A673 (cell line): ENCODE measurements around the gene ALDOA.

Source experiments
- EZH2 ChIP-seq: fragments of 200-600 bp; sonication (generic); IDR thresholded peaks from 2 replicates; pipeline ENCODE4 v1.6.1; 2017; ENCODE audit warnings: borderline replicate concordance, low read depth, mild to moderate bottlenecking, mixed read lengths, antibody characterized with exemption, low read length; ENCODE audit not compliant: poor library complexity, severe bottlenecking
- TF ChIP-seq, protein P1 (sequence below): fragments of 300-800, 200-600 bp; sonication (generic); conservative IDR thresholded peaks from 2 replicates; pipeline ENCODE4 v1.5.1; 2017; ENCODE audit warnings: low read depth, mild to moderate bottlenecking, antibody characterized with exemption, low read length, moderate library complexity, mixed read lengths

DNA sequence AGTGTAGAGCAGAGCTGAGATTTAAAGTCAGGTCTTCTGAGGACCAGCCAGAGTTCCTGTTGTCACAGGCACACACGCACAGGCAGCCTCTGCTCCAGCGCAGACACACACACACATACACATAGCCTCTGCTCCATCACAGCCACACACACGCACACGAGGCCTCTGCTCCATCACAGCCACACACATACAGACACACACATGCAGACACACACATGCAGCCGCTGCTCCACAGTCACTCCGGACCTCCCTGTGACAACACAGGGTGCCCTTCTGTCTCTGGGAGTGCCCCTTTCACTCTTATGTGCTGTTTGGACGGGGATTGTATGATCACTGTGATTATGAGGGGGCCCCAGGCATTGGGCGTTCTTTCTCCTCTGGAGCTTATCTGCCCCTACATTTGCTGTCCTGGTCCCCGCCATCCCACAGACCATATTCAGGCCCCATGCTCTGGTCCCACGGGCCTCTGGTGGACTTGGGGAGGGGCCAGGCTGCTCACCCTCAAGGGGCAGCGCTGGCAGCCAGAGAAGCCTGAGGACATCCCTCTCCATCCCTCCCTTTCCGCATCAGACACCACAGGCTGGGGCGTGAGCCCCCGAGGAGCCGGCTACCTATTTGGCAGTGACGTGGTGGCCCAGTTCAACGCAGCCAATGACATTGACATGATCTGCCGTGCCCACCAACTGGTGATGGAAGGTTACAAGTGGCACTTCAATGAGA, 18.7 kb downstream of the ALDOA start:
- TF ChIP-seq, protein P1, sequence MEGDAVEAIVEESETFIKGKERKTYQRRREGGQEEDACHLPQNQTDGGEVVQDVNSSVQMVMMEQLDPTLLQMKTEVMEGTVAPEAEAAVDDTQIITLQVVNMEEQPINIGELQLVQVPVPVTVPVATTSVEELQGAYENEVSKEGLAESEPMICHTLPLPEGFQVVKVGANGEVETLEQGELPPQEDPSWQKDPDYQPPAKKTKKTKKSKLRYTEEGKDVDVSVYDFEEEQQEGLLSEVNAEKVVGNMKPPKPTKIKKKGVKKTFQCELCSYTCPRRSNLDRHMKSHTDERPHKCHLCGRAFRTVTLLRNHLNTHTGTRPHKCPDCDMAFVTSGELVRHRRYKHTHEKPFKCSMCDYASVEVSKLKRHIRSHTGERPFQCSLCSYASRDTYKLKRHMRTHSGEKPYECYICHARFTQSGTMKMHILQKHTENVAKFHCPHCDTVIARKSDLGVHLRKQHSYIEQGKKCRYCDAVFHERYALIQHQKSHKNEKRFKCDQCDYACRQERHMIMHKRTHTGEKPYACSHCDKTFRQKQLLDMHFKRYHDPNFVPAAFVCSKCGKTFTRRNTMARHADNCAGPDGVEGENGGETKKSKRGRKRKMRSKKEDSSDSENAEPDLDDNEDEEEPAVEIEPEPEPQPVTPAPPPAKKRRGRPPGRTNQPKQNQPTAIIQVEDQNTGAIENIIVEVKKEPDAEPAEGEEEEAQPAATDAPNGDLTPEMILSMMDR, result no peak
- no peak for TF ChIP-seq EZH2
